ENCODE measurements around the gene PRAMEF9.
"Not testable (repeated sequence)": the region's sequence is repeated elsewhere in the genome, so short reads cannot be mapped to it uniquely, and the experiment has no call there.

DNA sequence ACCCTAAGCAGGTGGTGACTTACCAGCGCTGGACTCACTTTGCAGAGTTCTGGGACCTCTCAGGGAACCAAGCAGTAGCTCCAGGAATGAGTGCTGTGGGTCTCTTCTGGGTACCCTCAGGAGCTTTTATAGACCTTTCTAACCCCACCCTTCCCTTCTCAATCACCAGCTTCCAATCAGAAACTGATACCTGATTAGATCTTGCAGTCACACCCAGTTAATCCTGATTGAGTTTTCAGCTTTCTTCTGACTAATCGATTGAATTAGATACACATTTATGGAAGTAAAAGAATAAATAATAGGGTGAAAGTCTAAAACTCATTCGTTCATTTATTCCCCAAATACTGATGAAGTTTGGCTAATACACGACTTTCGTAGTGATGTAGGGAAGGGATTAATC, 29.7 kb downstream of the PRAMEF9 start, which contains the start of gene PRAMEF13:
- not testable (repeated sequence) for TF ChIP-seq CSDC2 (CRISPR knock-in tag; IDR thresholded peaks at IDR 0.05); ESRRG (CRISPR knock-in tag; IDR thresholded peaks at IDR 0.05); ZFP3 (CRISPR knock-in tag; IDR thresholded peaks at IDR 0.05); ARNTL (CRISPR knock-in tag; IDR thresholded peaks at IDR 0.05; ENCODE audit: borderline replicate concordance, low read depth)
